ENCODE data around the gene PIEZO2.

GRCh38 chr18:11078491-11078890, 70.9 kb downstream of the PIEZO2 start:
- TF ChIP-seq, protein P1, sequence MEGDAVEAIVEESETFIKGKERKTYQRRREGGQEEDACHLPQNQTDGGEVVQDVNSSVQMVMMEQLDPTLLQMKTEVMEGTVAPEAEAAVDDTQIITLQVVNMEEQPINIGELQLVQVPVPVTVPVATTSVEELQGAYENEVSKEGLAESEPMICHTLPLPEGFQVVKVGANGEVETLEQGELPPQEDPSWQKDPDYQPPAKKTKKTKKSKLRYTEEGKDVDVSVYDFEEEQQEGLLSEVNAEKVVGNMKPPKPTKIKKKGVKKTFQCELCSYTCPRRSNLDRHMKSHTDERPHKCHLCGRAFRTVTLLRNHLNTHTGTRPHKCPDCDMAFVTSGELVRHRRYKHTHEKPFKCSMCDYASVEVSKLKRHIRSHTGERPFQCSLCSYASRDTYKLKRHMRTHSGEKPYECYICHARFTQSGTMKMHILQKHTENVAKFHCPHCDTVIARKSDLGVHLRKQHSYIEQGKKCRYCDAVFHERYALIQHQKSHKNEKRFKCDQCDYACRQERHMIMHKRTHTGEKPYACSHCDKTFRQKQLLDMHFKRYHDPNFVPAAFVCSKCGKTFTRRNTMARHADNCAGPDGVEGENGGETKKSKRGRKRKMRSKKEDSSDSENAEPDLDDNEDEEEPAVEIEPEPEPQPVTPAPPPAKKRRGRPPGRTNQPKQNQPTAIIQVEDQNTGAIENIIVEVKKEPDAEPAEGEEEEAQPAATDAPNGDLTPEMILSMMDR (IDR thresholded peaks at IDR 0.05; ENCODE audit: low read length), result no peak
- no peak for TF ChIP-seq EZH2 (IDR thresholded peaks at IDR 0.05; ENCODE audit: borderline replicate concordance, low read length)

Data from OCI-LY1 (cell line).